B cell (primary cell): ENCODE data around the gene NEXMIF.

Source experiments
- CTCF ChIP-seq: fragments of 200-600 bp; IDR thresholded peaks from one replicate; pipeline ENCODE4 v1.8.0; 2022; ENCODE audit warnings: antibody characterized with exemption, mild to moderate bottlenecking
- EZH2 ChIP-seq: IDR thresholded peaks from 2 replicates; pipeline ENCODE4 v1.6.1; 2012; ENCODE audit warnings: borderline replicate concordance, low read depth, mild to moderate bottlenecking, moderate library complexity, low read length; ENCODE audit not compliant: insufficient read depth, poor library complexity, severe bottlenecking

GRCh38 chrX:74940414-74940813 lies 15.2 kb upstream of the NEXMIF start:
- TF ChIP-seq EZH2 (no peak), CTCF (no peak)
